GM13976 (cell line): ENCODE results near the gene CENPE.
"Not testable (repeated sequence)": the region's sequence is repeated elsewhere in the genome, so short reads cannot be mapped to it uniquely, and the experiment has no call there.

ENCODE experiments used
- DNase-seq: peaks from one replicate; pipeline ENCODE4 v3.0.0; 2012; ENCODE audit warnings: low spot score
- CTCF ChIP-seq: IDR thresholded peaks from 2 replicates; pipeline ENCODE4 v1.5.1; 2012; ENCODE audit warnings: borderline replicate concordance, mild to moderate bottlenecking; ENCODE audit not compliant: insufficient read depth; ENCODE audit errors: extremely low read depth, missing control alignments, control extremely low read depth
- in situ Hi-C: fragments of 300-500 bp; cut with MboI; formaldehyde crosslinking; loops from one replicate; pipeline ENCODE4 v1.12.0; 2022; ENCODE audit warnings: low sequenced_read_pairs, mixed read lengths, inconsistent platforms; ENCODE audit not compliant: unreplicated experiment

The CENPE gene

GRCh38 chr4:103198111-103198765 is at the start of gene CENPE:
CENPE (minus strand) TSS chr4:103198343; CDS start chr4:103198319, 24 bp downstream.
- in situ Hi-C loops: no loop called here
- DNase-seq: peak; percentile 87
- TF ChIP-seq CTCF: no peak

GRCh38 chr4:103244251-103244650 is 46.1 kb upstream of the CENPE start:
- in situ Hi-C loops: no loop called here
- no peak for DNase-seq
- no peak for TF ChIP-seq CTCF

- in situ Hi-C loops, DNase-seq: not testable (repeated sequence)
Measured at GRCh38 chr4:103230938-103231337, 32.8 kb upstream of the CENPE start.

GRCh38 chr4:103223556-103223955 is 25.4 kb upstream of the CENPE start:
- DNase-seq: not testable (repeated sequence)

GRCh38 chr4:103207673-103208072 is 9.5 kb upstream of the CENPE start:
- in situ Hi-C loops: loop anchor here (10.0 kb wide), 1 partner anchor 577 kb away; no protein-coding TSS in a partner anchor
- no peak for TF ChIP-seq CTCF
- no peak for DNase-seq

More at GRCh38 chr4:103223556-103223955, 25.4 kb upstream of the CENPE start:
- in situ Hi-C loops: not testable (repeated sequence)

- in situ Hi-C loops: loop anchor here (10.0 kb wide), 1 partner anchor 581 kb away; no protein-coding TSS in a partner anchor
- no peak for DNase-seq
- no peak for TF ChIP-seq CTCF
Measured at GRCh38 chr4:103204111-103204510, 6.0 kb upstream of the CENPE start.

GRCh38 chr4:103201724-103202123 is 3.6 kb upstream of the CENPE start:
- no peak for DNase-seq
- in situ Hi-C loops: loop anchor here (10.0 kb wide), 1 partner anchor 583 kb away; no protein-coding TSS in a partner anchor
- TF ChIP-seq CTCF: no peak
